Testis (tissue), 2 donors: Measurements from ENCODE around the gene SLIT3.

ENCODE experiments used
- CTCF ChIP-seq, 3 experiments: fragments of 450-650 bp in 2 of 3; fragments of 200-600 bp in 1 of 3; sonication (generic) in 1 of 3; IDR thresholded peaks; one replicate each; pipeline ENCODE4 v1.5.1; 2016 to 2019; ENCODE audit warnings: antibody characterized with exemption in 3 of 3, mild to moderate bottlenecking in 2 of 3, moderate library complexity in 1 of 3
- POLR2A ChIP-seq: fragments of 450-650 bp; IDR thresholded peaks from one replicate; pipeline ENCODE4 v1.6.1; 2017; ENCODE audit warnings: antibody characterized with exemption, mild to moderate bottlenecking, moderate library complexity

GRCh38 chr5:169083394-169084018 is 217.4 kb downstream of the SLIT3 start:
- TF ChIP-seq CTCF (IDR thresholded peaks at IDR 0.05) (no peak), POLR2A (no peak)
